GM23338 (cell line): ENCODE results near the gene NELFE. TPM values are rescaled to one million over a fixed set of nuclear protein-coding genes. Genes with fewer than 3 reads are reported as not detected.

ENCODE experiments used
- ATAC-seq: fragments of 200-7000 bp; cut with Tn5 transposase; 3 replicates; pipeline ENCODE4 v1.9.1; 2020
- DNase-seq: peaks from one replicate; pipeline ENCODE4 v3.0.0-alpha.2; 2015; ENCODE audit warnings: low spot score
- H2AFZ ChIP-seq: fragments of 200-600 bp; sonication (generic); 2 replicates; pipeline ENCODE4 v1.8.0; 2016; ENCODE audit warnings: antibody characterized with exemption, mild to moderate bottlenecking, moderate library complexity
- H3F3A ChIP-seq: fragments of 200-600 bp; sonication (generic); replicated peaks from 2 replicates; pipeline ENCODE4 v1.8.0; 2017; ENCODE audit warnings: antibody characterized with exemption, mixed run types, low read depth
- H3K27ac ChIP-seq: fragments of 200-600 bp; sonication (generic); 2 replicates; pipeline ENCODE4 v1.6.1; 2016; ENCODE audit warnings: low read depth
- H3K27me3 ChIP-seq: fragments of 200-600 bp; sonication (generic); 2 replicates; pipeline ENCODE4 v1.8.0; 2016; ENCODE audit warnings: mild to moderate bottlenecking, mixed run types, moderate library complexity; ENCODE audit not compliant: insufficient read depth
- H3K36me3 ChIP-seq: fragments of 200-600 bp; sonication (generic); 2 replicates; pipeline ENCODE4 v1.8.0; 2016; ENCODE audit warnings: mild to moderate bottlenecking; ENCODE audit not compliant: insufficient read depth
- H3K4me1 ChIP-seq: fragments of 200-600 bp; sonication (generic); 2 replicates; pipeline ENCODE4 v1.8.0; 2016; ENCODE audit warnings: mild to moderate bottlenecking, moderate library complexity; ENCODE audit not compliant: insufficient read depth
- H3K4me2 ChIP-seq: fragments of 200-600 bp; sonication (generic); 2 replicates; pipeline ENCODE4 v1.7.1; 2017; ENCODE audit warnings: mixed run types
- H3K4me3 ChIP-seq: fragments of 200-600 bp; sonication (generic); 2 replicates; pipeline ENCODE4 v1.6.1; 2016; ENCODE audit warnings: mixed run types
- H3K79me2 ChIP-seq: fragments of 200-600 bp; sonication (generic); replicated peaks from 2 replicates; pipeline ENCODE4 v1.8.0; 2017; ENCODE audit warnings: mild to moderate bottlenecking; ENCODE audit not compliant: insufficient read depth
- H3K9me2 ChIP-seq: fragments of 200-600 bp; sonication (generic); 2 replicates; pipeline ENCODE4 v1.8.0; 2017; ENCODE audit not compliant: insufficient read depth
- H4K20me1 ChIP-seq: fragments of 200-600 bp; sonication (generic); replicated peaks from 2 replicates; pipeline ENCODE4 v1.8.0; 2017; ENCODE audit warnings: mild to moderate bottlenecking; ENCODE audit not compliant: insufficient read depth
- H3K27ac Mint-ChIP-seq: 2 replicates; pipeline ENCODE4 v1.8.0; 2020; ENCODE audit warnings: inconsistent platforms, mild to moderate bottlenecking, moderate library complexity, mixed read lengths
- H3K27me3 Mint-ChIP-seq: 3 replicates; pipeline ENCODE4 v1.8.0; 2022; ENCODE audit warnings: low read depth, mild to moderate bottlenecking, moderate library complexity, mixed read lengths, inconsistent platforms; ENCODE audit not compliant: insufficient read depth, poor library complexity
- H3K36me3 Mint-ChIP-seq: 3 replicates; pipeline ENCODE4 v1.8.0; 2021; ENCODE audit warnings: low read depth, mild to moderate bottlenecking, inconsistent platforms, moderate library complexity, mixed read lengths
- H3K4me1 Mint-ChIP-seq: 3 replicates; pipeline ENCODE4 v1.8.0; 2020; ENCODE audit warnings: mild to moderate bottlenecking, inconsistent platforms, mixed read lengths
- H3K4me3 Mint-ChIP-seq: 3 replicates; pipeline ENCODE4 v1.8.0; 2021; ENCODE audit warnings: moderate library complexity, mild to moderate bottlenecking, inconsistent platforms, mixed read lengths
- H3K9me3 Mint-ChIP-seq: 3 replicates; pipeline ENCODE4 v1.8.0; 2020; ENCODE audit warnings: moderate library complexity, mild to moderate bottlenecking, inconsistent platforms, mixed read lengths
- CREB1 ChIP-seq: fragments of 250-450 bp; sonication (Bioruptor Pico); IDR thresholded peaks from 2 replicates; pipeline ENCODE4 v1.5.0; 2020; ENCODE audit warnings: low read depth, mild to moderate bottlenecking, moderate library complexity
- EZH2phosphoT487 ChIP-seq: fragments of 200-600 bp; sonication (generic); IDR thresholded peaks from one replicate; pipeline ENCODE4 v1.8.1; 2018; ENCODE audit warnings: antibody characterized with exemption; ENCODE audit not compliant: unreplicated experiment
- NANOG ChIP-seq: IDR thresholded peaks from 2 replicates; pipeline ENCODE4 v1.6.1; 2016; ENCODE audit warnings: antibody characterized with exemption, borderline replicate concordance
- POLR2AphosphoS5 ChIP-seq: IDR thresholded peaks from 2 replicates; pipeline ENCODE4 v1.6.1; 2016; ENCODE audit warnings: antibody characterized with exemption, low read depth
- polyA plus RNA-seq: library from polyadenylated mRNA; unstranded; fragments of >200 nt; fragmentation: Nextera tagmentation; extraction: Ambion mirVana; gene quantifications from 2 replicates; pipeline ENCODE4 v1.2.1, GENCODE V29; 2016
- total RNA-seq: library from RNA; depleted of rRNA; stranded (reverse); fragments of >200 nt; shearing (Covaris generic); gene quantifications from 2 replicates; pipeline ENCODE4 v1.2.3, GENCODE V29; 2014
- TF ChIP-seq, protein P1 (sequence below): fragments of 250-450 bp; sonication (Bioruptor Pico); IDR thresholded peaks from 2 replicates; pipeline ENCODE4 v1.5.0; 2020; ENCODE audit warnings: mild to moderate bottlenecking, moderate library complexity
- TF ChIP-seq, protein P2 (sequence below): IDR thresholded peaks from 2 replicates; pipeline ENCODE4 v1.6.1; 2016; ENCODE audit warnings: antibody characterized with exemption

Gene NELFE
- total and polyA plus RNA-seq, 2 experiments from 2014 or later = 64.0 to 93.4 TPM

DNA sequence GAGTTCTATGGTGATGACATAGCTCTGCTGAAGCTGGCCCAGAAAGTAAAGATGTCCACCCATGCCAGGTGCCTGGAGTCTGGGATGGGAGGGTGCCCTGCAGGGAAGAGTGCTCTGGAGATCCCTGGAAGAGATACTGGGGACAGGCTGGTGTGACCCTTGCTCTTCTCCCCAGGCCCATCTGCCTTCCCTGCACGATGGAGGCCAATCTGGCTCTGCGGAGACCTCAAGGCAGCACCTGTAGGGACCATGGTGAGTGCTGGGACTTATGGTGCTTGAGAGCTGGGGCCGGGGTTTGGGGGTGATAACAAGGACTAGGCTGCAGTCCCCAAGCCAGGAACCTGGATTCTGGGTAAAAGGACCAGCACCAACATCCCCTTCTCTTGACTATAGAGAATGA, 15.0 kb downstream of the NELFE start:
- Histone ChIP-seq H3K79me2 (no peaks in the 10 kb centered on the region), H3F3A (no peaks in the 10 kb centered on the region), H3K9me2 (no peaks in the 10 kb centered on the region), H2AFZ (no peak overlapping the region), H3K27me3 (no peaks in the 10 kb centered on the region), H4K20me1 (no peaks in the 10 kb centered on the region), H3K4me1 (no peaks in the 10 kb centered on the region), H3K4me3 (no peak overlapping the region), H3K36me3 (no peaks in the 10 kb centered on the region), H3K4me2 (no peak overlapping the region), H3K27ac (no peak overlapping the region)
- DNase-seq = no peak
- H3K27me3 Mint-ChIP-seq = peaks cover 26% of the 10 kb centered on the region
- no peak overlapping the region for H3K27ac Mint-ChIP-seq
- ATAC-seq = no peak
- H3K9me3 Mint-ChIP-seq = peaks cover 3% of the 10 kb centered on the region; the same call in 1 of the 3 replicates
- H3K36me3 Mint-ChIP-seq = no peaks in the 10 kb centered on the region; the same call in 2 of the 3 replicates
- TF ChIP-seq CREB1 (no peak), POLR2AphosphoS5 (no peak), NANOG (no peak), EZH2phosphoT487 (no peak)
- TF ChIP-seq, protein P1, sequence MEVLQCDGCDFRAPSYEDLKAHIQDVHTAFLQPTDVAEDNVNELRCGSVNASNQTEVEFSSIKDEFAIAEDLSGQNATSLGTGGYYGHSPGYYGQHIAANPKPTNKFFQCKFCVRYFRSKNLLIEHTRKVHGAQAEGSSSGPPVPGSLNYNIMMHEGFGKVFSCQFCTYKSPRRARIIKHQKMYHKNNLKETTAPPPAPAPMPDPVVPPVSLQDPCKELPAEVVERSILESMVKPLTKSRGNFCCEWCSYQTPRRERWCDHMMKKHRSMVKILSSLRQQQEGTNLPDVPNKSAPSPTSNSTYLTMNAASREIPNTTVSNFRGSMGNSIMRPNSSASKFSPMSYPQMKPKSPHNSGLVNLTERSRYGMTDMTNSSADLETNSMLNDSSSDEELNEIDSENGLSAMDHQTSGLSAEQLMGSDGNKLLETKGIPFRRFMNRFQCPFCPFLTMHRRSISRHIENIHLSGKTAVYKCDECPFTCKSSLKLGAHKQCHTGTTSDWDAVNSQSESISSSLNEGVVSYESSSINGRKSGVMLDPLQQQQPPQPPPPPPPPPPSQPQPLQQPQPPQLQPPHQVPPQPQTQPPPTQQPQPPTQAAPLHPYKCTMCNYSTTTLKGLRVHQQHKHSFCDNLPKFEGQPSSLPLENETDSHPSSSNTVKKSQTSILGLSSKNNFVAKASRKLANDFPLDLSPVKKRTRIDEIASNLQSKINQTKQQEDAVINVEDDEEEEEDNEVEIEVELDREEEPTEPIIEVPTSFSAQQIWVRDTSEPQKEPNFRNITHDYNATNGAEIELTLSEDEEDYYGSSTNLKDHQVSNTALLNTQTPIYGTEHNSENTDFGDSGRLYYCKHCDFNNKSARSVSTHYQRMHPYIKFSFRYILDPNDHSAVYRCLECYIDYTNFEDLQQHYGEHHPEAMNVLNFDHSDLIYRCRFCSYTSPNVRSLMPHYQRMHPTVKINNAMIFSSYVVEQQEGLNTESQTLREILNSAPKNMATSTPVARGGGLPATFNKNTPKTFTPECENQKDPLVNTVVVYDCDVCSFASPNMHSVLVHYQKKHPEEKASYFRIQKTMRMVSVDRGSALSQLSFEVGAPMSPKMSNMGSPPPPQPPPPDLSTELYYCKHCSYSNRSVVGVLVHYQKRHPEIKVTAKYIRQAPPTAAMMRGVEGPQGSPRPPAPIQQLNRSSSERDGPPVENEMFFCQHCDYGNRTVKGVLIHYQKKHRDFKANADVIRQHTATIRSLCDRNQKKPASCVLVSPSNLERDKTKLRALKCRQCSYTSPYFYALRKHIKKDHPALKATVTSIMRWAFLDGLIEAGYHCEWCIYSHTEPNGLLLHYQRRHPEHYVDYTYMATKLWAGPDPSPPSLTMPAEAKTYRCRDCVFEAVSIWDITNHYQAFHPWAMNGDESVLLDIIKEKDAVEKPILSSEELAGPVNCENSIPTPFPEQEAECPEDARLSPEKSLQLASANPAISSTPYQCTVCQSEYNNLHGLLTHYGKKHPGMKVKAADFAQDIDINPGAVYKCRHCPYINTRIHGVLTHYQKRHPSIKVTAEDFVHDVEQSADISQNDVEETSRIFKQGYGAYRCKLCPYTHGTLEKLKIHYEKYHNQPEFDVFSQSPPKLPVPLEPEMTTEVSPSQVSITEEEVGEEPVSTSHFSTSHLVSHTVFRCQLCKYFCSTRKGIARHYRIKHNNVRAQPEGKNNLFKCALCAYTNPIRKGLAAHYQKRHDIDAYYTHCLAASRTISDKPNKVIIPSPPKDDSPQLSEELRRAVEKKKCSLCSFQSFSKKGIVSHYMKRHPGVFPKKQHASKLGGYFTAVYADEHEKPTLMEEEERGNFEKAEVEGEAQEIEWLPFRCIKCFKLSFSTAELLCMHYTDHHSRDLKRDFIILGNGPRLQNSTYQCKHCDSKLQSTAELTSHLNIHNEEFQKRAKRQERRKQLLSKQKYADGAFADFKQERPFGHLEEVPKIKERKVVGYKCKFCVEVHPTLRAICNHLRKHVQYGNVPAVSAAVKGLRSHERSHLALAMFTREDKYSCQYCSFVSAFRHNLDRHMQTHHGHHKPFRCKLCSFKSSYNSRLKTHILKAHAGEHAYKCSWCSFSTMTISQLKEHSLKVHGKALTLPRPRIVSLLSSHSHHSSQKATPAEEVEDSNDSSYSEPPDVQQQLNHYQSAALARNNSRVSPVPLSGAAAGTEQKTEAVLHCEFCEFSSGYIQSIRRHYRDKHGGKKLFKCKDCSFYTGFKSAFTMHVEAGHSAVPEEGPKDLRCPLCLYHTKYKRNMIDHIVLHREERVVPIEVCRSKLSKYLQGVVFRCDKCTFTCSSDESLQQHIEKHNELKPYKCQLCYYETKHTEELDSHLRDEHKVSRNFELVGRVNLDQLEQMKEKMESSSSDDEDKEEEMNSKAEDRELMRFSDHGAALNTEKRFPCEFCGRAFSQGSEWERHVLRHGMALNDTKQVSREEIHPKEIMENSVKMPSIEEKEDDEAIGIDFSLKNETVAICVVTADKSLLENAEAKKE (CRISPR knock-in tag) = no peak
- TF ChIP-seq, protein P2, sequence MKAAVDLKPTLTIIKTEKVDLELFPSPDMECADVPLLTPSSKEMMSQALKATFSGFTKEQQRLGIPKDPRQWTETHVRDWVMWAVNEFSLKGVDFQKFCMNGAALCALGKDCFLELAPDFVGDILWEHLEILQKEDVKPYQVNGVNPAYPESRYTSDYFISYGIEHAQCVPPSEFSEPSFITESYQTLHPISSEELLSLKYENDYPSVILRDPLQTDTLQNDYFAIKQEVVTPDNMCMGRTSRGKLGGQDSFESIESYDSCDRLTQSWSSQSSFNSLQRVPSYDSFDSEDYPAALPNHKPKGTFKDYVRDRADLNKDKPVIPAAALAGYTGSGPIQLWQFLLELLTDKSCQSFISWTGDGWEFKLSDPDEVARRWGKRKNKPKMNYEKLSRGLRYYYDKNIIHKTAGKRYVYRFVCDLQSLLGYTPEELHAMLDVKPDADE = no peak
- H3K4me1 Mint-ChIP-seq = peaks cover 9% of the 10 kb centered on the region
- no peak overlapping the region for H3K4me3 Mint-ChIP-seq
